Hematopoietic multipotent progenitor cell treated with erythropoietin and hydrocortisone succinate and interleukin-3 and kit ligand, for 8 days (in vitro differentiated cells): Measurements from ENCODE around the gene REV3L.

Experiments
- DNase-seq: peaks from one replicate; pipeline ENCODE4 v3.0.0-alpha.2; 2015

REV3L gene

GRCh38 chr6:111252726-111253125, 230.3 kb downstream of the REV3L start:
- no peak for DNase-seq

- DNase-seq, result no peak
These were observed 232.1 kb downstream of the REV3L start for GRCh38 chr6:111250791-111251354.
